ENCODE results near the gene ZMYND8. TPM values are rescaled to one million over a fixed set of nuclear protein-coding genes. Genes with fewer than 3 reads are reported as not detected.

ZMYND8 gene
- total RNA-seq, 1 experiment from 2014 or later = 107 TPM

- Histone ChIP-seq H3F3A (ENCODE audit: insufficient read depth, low read depth) (peaks cover 54% of the 10 kb centered on the region), H3K36me3 (ENCODE audit: low read depth) (peaks cover 42% of the 10 kb centered on the region; the same call in 1 of the 2 replicates), H3K9me2 (ENCODE audit: insufficient read depth) (no peaks in the 10 kb centered on the region), H3K4me1 (replicated peaks; ENCODE audit: insufficient read depth) (peaks cover 29% of the 10 kb centered on the region), H4K20me1 (ENCODE audit: insufficient read depth) (peaks cover 12% of the 10 kb centered on the region), H3K27me3 (ENCODE audit: insufficient read depth, low read depth) (no peaks in the 10 kb centered on the region), H3K79me2 (ENCODE audit: low read depth) (peaks cover 88% of the 10 kb centered on the region), H2AFZ (no peak overlapping the region), H3K4me3 (no peak overlapping the region), H3K27ac (no peak overlapping the region), H3K9me3 (ENCODE audit: insufficient read depth, low read depth) (no peaks in the 10 kb centered on the region), H3K4me2 (no peak overlapping the region)
- CTCF ChIA-PET = interaction anchor here (0.5 to 0.7 kb wide), 2 partner anchors 50 to 102 kb away, joined by 3 to 5 read pairs; no protein-coding TSS in a partner anchor
- no TSS peak for BruUV-seq (replicated peaks)
- intact Hi-C loops (cut with micrococcal nuclease; ENCODE audit: unreplicated experiment) = no loop called here
- TF ChIP-seq CTCF (conservative IDR thresholded peaks at IDR 0.05) (no peak), EZH2 (IDR thresholded peaks at IDR 0.05; ENCODE audit: low read depth) (no peak)
- DNase-seq = no peak
- POLR2A ChIA-PET (ENCODE audit: unreplicated experiment) = no interaction called here
Observed at GRCh38 chr20:47338131-47338628, 18.3 kb downstream of the ZMYND8 start.

DNA sequence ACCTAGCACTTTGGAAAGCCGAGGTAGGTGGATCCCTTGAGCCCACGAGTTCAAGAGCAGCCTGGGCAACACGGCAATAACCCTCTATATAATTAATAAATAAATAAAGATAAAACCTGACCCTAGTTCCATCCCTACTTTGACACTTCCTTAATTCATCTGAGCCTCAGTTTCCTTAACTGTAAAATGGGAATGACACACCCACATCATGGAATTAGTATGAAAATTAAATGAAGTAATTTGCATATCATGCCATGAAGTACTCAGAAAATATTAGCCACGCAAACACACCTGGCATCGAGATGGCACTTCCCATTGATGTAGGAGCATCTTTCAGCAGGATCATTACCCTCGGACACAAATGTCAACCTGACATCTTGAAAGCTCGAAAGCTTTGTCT lies 19.1 kb downstream of the ZMYND8 start:
- Histone ChIP-seq H3K4me1 (replicated peaks; ENCODE audit: insufficient read depth) (peaks cover 37% of the 10 kb centered on the region), H3K27me3 (ENCODE audit: insufficient read depth, low read depth) (no peaks in the 10 kb centered on the region), H3K9me3 (ENCODE audit: insufficient read depth, low read depth) (no peaks in the 10 kb centered on the region), H3K4me3 (no peak overlapping the region), H3K9me2 (ENCODE audit: insufficient read depth) (no peaks in the 10 kb centered on the region), H3K4me2 (no peak overlapping the region), H3K79me2 (ENCODE audit: low read depth) (peaks cover 88% of the 10 kb centered on the region), H3K36me3 (ENCODE audit: low read depth) (peaks cover 45% of the 10 kb centered on the region), H3F3A (ENCODE audit: insufficient read depth, low read depth) (peaks cover 60% of the 10 kb centered on the region), H3K27ac (no peak overlapping the region), H4K20me1 (ENCODE audit: insufficient read depth) (peaks cover 12% of the 10 kb centered on the region), H2AFZ (no peak overlapping the region)
- ChIA-PET POLR2A (ENCODE audit: unreplicated experiment) (no interaction called here), CTCF (no interaction called here)
- intact Hi-C loops (cut with micrococcal nuclease; ENCODE audit: unreplicated experiment) = no loop called here
- BruUV-seq (replicated peaks) = no TSS peak
- TF ChIP-seq EZH2 (IDR thresholded peaks at IDR 0.05; ENCODE audit: low read depth) (no peak), CTCF (conservative IDR thresholded peaks at IDR 0.05) (no peak)
- DNase-seq = no peak

GRCh38 chr20:47336129-47336754 lies 20.3 kb downstream of the ZMYND8 start:
- BruUV-seq (replicated peaks) = no TSS peak
- H3K9me3 ChIP-seq (ENCODE audit: insufficient read depth, low read depth) = no peaks in the 10 kb centered on the region
- peak overlapping the region; percentile 69 for H3K27ac ChIP-seq
- peaks cover 72% of the 10 kb centered on the region for H3F3A ChIP-seq (ENCODE audit: insufficient read depth, low read depth)
- no peak overlapping the region for H3K4me2 ChIP-seq
- TF ChIP-seq EZH2 (IDR thresholded peaks at IDR 0.05; ENCODE audit: low read depth) (no peak), CTCF (conservative IDR thresholded peaks at IDR 0.05) (no peak)
- no peak overlapping the region for H2AFZ ChIP-seq
- H3K36me3 ChIP-seq (ENCODE audit: low read depth) = peaks cover 53% of the 10 kb centered on the region
- CTCF ChIA-PET = no interaction called here
- H3K9me2 ChIP-seq (ENCODE audit: insufficient read depth) = no peaks in the 10 kb centered on the region
- DNase-seq = peak in 1 of 2 experiments; percentile 28
- H3K4me3 ChIP-seq = no peak overlapping the region
- H3K4me1 ChIP-seq (replicated peaks; ENCODE audit: insufficient read depth) = peaks cover 49% of the 10 kb centered on the region
- intact Hi-C loops (cut with micrococcal nuclease; ENCODE audit: unreplicated experiment) = no loop called here
- peaks cover 90% of the 10 kb centered on the region for H3K79me2 ChIP-seq (ENCODE audit: low read depth)
- H3K27me3 ChIP-seq (ENCODE audit: insufficient read depth, low read depth) = no peaks in the 10 kb centered on the region
- POLR2A ChIA-PET (ENCODE audit: unreplicated experiment) = no interaction called here
- peaks cover 12% of the 10 kb centered on the region for H4K20me1 ChIP-seq (ENCODE audit: insufficient read depth)
